PFSK-1 (cell line): ENCODE data around the gene LSM5.

Experiments
- POLR2AphosphoS5 ChIP-seq: IDR thresholded peaks from 2 replicates; pipeline ENCODE4 v1.6.1; 2012; ENCODE audit warnings: low read depth, mild to moderate bottlenecking, control low read depth, low read length, moderate library complexity
- SIN3A ChIP-seq: IDR thresholded peaks from 2 replicates; pipeline ENCODE4 v1.6.1; 2012; ENCODE audit warnings: mild to moderate bottlenecking, low read length, moderate library complexity, borderline replicate concordance; ENCODE audit not compliant: insufficient read depth
- TAF1 ChIP-seq: IDR thresholded peaks from 2 replicates; pipeline ENCODE4 v1.6.1; 2012; ENCODE audit warnings: low read length, control low read depth, borderline replicate concordance; ENCODE audit not compliant: insufficient read depth
- TF ChIP-seq, protein P1 (sequence below), 2 experiments: IDR thresholded peaks; 2 replicates each; pipeline versions ENCODE4 v1.6.1 to v1.8.0; 2011 to 2012; ENCODE audit warnings: low read depth in 2 of 2, low read length in 2 of 2, control low read depth in 1 of 2, inconsistent platforms in 1 of 2, mild to moderate bottlenecking in 1 of 2, moderate library complexity in 1 of 2; ENCODE audit not compliant: insufficient read depth in 1 of 2

DNA sequence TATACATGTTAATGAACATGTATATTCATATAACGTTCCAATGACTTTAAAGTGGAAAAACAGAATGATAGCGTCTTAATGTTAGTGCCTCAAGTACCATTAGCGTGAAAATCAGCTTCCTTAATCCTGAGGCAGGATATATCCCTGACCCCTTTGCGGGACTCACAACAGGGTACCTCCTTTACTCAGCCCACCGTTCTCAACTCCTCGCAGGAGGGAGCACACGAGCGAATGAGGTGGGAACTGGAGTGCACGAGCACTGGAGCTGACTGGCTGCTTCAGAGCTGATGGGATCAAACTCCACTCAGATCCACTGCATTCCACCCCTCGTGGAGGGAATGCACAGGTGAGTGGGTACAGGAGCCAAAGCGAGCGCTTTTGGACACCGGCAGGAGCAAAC, 41.2 kb upstream of the LSM5 start:
- TF ChIP-seq POLR2AphosphoS5 = no peak
- TF ChIP-seq SIN3A = no peak
- no peak for TF ChIP-seq TAF1
- TF ChIP-seq, protein P1, sequence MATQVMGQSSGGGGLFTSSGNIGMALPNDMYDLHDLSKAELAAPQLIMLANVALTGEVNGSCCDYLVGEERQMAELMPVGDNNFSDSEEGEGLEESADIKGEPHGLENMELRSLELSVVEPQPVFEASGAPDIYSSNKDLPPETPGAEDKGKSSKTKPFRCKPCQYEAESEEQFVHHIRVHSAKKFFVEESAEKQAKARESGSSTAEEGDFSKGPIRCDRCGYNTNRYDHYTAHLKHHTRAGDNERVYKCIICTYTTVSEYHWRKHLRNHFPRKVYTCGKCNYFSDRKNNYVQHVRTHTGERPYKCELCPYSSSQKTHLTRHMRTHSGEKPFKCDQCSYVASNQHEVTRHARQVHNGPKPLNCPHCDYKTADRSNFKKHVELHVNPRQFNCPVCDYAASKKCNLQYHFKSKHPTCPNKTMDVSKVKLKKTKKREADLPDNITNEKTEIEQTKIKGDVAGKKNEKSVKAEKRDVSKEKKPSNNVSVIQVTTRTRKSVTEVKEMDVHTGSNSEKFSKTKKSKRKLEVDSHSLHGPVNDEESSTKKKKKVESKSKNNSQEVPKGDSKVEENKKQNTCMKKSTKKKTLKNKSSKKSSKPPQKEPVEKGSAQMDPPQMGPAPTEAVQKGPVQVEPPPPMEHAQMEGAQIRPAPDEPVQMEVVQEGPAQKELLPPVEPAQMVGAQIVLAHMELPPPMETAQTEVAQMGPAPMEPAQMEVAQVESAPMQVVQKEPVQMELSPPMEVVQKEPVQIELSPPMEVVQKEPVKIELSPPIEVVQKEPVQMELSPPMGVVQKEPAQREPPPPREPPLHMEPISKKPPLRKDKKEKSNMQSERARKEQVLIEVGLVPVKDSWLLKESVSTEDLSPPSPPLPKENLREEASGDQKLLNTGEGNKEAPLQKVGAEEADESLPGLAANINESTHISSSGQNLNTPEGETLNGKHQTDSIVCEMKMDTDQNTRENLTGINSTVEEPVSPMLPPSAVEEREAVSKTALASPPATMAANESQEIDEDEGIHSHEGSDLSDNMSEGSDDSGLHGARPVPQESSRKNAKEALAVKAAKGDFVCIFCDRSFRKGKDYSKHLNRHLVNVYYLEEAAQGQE (IDR thresholded peaks at IDR 0.05; ENCODE audit: insufficient read depth in 1 of 2, low read depth in 2 of 2, low read length in 2 of 2) = no peak
